Non-pigmented ciliary epithelial cell (primary cell): Measurements from ENCODE around the gene KIF15.
"Not testable (repeated sequence)": the region's sequence is repeated elsewhere in the genome, so short reads cannot be mapped to it uniquely, and the experiment has no call there.

Experiments
- DNase-seq: peaks from one replicate; pipeline ENCODE4 v3.0.0-alpha.2; 2010; ENCODE audit warnings: low read depth

Gene KIF15, protein sequence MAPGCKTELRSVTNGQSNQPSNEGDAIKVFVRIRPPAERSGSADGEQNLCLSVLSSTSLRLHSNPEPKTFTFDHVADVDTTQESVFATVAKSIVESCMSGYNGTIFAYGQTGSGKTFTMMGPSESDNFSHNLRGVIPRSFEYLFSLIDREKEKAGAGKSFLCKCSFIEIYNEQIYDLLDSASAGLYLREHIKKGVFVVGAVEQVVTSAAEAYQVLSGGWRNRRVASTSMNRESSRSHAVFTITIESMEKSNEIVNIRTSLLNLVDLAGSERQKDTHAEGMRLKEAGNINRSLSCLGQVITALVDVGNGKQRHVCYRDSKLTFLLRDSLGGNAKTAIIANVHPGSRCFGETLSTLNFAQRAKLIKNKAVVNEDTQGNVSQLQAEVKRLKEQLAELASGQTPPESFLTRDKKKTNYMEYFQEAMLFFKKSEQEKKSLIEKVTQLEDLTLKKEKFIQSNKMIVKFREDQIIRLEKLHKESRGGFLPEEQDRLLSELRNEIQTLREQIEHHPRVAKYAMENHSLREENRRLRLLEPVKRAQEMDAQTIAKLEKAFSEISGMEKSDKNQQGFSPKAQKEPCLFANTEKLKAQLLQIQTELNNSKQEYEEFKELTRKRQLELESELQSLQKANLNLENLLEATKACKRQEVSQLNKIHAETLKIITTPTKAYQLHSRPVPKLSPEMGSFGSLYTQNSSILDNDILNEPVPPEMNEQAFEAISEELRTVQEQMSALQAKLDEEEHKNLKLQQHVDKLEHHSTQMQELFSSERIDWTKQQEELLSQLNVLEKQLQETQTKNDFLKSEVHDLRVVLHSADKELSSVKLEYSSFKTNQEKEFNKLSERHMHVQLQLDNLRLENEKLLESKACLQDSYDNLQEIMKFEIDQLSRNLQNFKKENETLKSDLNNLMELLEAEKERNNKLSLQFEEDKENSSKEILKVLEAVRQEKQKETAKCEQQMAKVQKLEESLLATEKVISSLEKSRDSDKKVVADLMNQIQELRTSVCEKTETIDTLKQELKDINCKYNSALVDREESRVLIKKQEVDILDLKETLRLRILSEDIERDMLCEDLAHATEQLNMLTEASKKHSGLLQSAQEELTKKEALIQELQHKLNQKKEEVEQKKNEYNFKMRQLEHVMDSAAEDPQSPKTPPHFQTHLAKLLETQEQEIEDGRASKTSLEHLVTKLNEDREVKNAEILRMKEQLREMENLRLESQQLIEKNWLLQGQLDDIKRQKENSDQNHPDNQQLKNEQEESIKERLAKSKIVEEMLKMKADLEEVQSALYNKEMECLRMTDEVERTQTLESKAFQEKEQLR (N-terminal part only)

DNA sequence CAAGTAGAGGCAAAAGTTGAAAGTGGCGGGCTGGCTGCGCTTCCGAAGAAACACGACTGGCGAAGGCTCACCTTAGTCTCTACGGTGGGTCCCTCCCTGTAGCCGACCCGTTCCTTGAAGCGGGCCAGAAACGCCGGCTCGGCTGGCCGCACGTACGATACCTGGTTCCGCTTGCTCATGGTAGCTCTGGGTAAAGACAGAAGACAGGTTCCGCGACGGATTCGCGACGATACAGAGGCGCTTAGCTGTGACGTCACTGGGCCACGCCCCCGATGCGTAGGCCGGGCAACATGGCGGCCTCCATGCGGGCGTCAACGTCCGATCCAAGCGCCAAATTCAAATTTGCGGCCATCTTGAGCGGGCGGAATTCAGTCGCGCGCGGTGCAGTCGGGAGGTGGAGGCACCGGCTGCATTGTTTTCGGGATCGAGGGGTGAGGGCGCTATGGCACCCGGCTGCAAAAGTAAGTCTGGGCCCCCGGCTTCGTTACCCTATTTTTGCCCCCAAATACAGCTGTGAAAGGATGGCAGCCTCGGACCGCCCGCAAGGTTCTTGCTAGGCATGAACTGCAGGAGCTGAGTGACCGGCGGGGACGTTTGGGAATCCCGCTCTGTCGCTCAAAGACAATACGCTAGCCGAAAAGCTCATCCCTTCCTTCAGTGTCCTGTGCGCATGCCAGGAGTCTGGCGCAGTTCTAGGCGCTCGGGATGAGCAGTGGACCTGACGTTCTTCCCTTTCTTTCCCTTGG lies at the start of gene KIF15, which contains the start of gene KIAA1143:
KIF15 (plus strand) TSS at position 371 of the 746 bp plus-strand sequence; CDS start at position 443, 72 bp downstream.
KIAA1143 (minus strand) TSS at position 196 of the 746 bp plus-strand sequence; CDS start at position 179, 17 bp downstream.
- DNase-seq: peak; percentile 81

DNA sequence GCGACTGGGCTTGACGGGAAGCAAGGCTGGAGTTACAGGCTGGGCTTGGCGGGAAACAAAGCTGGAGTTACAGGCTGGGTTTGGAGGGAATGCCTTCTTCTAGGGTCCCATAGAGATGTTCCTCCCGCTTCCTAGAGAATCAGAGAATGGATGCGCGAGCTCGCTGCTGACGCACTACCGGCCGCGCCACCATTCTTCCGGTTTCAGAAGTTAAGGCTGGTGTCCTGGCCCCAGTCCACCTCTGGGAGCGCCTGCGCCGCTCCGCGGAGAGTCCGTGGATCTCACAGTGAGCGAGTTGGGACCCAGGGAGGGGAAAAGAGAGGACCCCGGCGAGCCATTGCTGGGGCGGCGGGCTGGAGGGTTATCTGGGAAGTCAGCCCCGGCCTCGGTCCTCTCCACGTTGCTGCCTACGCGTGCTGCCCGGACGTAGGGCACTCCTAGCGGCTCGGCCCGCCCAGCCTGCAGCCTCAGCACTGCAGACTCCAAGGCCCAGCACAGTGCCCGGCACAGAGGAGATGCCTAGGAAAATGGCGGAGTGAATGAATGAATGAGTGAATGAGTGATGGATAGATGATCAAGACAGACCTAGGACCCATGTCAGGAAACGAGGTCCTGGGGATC lies 49.0 kb upstream of the KIF15 start, which contains the start of gene ZNF502:
ZNF502 (plus strand) TSS at position 206 of the 621 bp plus-strand sequence. CDS start 7,602 bp downstream, outside the sequence.
- DNase-seq: peak; percentile 56

DNA sequence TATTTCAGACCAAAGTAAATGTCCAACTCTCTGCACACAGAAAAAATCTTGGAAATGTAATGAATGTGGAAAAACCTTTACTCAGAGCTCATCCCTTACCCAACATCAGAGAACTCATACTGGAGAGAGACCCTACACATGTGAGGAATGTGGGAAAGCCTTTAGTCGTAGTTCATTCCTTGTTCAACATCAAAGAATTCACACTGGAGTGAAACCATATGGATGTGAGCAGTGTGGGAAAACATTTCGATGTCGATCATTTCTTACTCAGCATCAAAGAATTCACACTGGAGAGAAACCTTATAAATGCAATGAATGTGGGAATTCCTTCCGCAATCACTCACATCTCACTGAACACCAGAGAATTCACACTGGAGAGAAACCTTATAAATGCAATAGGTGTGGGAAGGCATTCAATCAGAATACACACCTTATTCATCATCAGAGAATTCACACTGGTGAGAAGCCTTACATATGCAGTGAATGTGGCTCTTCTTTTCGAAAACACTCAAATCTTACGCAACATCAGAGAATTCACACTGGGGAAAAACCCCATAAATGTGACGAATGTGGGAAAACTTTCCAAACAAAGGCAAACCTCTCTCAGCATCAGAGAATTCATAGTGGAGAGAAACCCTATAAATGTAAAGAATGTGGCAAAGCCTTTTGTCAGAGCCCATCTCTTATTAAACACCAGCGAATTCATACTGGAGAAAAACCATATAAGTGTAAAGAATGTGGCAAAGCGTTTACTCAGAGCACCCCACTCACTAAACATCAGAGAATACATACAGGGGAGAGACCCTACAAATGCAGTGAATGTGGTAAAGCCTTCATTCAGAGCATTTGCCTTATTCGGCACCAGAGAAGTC lies 40.1 kb upstream of the KIF15 start:
- no peak for DNase-seq

DNA sequence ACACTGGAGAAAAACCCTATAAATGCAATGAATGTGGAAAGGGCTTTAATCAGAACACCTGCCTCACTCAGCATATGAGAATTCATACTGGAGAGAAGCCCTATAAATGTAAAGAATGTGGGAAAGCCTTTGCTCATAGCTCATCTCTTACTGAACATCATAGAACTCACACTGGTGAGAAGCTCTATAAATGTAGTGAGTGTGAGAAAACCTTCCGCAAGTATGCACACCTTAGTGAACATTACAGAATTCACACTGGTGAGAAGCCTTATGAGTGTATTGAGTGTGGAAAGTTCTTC lies 39.5 kb upstream of the KIF15 start:
- DNase-seq: no peak

DNA sequence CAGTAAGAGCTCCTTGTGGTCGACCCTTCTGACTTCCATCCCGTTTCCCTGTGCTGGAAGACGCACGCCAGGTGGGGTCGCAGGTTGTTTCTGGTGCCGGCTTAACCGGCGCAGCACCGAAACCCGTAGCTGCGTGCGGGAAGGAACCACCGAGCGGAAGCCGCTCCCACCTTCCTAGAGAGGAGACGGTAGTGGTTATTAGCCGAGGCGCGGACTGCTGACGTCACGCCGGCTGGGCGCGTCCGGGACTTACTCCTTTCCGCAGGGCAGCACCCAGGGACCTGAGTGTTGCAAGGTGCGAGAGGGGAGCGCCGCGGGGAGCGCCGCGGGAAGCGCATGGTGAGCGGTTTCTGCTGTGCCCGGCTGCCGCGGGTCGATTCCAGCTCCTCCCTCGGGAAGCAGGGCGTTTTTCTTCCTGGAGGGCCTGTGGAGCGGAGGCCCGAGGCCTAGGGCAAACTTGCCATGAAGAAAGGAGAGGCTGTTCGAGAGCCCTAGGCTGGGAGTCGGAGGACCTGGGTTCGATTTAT lies 32.1 kb upstream of the KIF15 start, which contains the start of gene ZNF501:
ZNF501 (plus strand) TSS at position 252 of the 527 bp plus-strand sequence. CDS start 4,787 bp downstream, outside the sequence.
- peak; percentile 56 for DNase-seq

DNA sequence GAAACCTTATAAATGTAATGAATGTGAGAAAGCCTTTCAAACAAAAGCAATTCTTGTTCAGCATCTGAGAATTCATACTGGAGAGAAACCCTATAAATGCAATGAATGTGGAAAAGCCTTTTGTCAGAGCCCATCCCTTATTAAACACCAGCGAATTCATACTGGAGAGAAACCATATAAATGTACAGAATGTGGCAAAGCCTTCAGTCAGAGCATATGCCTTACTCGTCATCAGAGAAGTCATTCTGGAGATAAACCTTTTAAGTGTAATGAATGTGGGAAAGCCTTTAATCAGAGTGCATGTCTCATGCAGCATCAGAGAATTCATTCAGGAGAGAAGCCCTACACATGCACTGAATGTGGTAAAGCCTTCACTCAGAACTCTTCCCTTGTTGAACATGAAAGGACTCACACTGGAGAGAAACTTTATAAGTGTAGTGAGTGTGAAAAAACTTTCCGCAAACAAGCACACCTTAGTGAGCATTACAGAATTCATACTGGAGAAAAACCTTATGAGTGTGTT lies 26.9 kb upstream of the KIF15 start:
- DNase-seq: no peak

DNA sequence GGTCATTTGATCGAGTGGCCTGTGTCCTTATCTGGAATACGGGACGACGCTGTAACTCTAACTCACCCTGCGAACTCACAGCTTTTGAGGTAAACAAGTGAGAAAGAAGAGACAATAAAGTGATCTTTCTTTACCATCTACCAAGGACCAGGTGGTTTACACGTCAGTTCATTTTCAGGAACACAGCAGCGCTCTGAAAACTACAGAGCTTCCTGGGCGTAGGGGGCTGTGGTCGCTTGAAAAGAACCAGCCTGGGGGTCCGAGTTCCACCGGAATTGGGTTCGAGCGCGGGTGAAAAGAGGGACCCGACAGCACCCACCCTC lies 532 bp upstream of the KIF15 start:
- DNase-seq: no peak

DNA sequence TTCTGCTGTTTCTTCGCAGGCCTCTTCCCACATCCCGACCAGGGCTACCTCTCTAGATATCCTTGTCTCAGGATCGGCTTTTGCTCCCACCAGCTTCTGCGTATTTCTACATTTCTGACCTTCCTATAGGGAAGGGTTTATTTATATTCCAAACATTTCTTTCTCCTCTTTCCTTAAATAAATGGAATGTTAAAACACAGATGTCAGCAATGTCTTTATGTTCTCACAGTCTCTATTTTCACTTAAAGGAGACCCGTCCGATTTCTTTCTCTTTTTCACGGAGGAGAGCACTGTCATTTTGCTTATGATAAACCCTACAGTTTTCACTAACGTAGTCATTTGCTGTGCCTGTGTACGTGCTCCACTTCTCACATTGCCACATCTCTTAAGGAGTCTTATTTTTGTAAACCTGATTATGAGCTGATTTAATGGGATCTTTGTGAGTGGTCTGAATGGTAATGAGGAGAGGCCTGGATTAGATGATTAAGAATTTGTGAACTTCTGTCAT lies 630 bp downstream of the KIF15 start:
- no peak for DNase-seq

DNA sequence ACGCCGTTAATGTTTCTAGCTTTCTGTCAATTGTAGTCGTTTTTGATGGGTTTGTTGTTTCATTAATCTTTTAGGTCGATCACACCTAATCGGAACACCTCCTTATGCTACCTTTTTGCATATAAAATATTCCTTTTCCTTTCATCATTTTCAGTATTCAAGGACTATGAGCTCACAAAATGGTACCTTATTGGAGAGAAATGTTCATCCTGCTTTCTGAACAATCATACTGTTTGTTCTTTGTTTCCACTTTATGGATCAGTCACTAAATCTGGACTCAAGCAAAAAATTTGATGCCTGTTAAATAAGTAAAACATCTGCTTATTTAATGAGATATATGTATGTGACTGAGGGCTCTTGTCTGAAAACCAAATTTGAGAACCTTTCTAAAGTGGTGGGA lies 1.1 kb downstream of the KIF15 start:
- no peak for DNase-seq

DNA sequence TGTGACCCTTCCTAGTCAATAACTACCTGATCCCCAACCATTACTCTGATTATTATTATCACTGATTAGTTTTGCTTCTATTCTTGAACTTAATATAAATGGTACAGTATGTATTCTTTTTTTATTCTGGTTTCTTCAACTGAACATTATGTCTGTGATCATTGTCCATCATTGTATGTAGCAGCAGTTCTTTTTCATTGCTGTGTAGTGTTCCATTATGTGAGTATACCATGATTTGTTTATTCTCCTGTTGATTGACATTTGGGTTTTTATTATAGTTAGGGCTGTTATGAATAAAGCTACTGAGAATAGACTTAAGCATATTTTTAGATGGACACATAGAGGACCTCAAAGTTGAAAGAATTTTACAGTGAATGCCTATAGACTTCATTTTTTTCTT lies 2.7 kb downstream of the KIF15 start:
- DNase-seq: no peak

DNA sequence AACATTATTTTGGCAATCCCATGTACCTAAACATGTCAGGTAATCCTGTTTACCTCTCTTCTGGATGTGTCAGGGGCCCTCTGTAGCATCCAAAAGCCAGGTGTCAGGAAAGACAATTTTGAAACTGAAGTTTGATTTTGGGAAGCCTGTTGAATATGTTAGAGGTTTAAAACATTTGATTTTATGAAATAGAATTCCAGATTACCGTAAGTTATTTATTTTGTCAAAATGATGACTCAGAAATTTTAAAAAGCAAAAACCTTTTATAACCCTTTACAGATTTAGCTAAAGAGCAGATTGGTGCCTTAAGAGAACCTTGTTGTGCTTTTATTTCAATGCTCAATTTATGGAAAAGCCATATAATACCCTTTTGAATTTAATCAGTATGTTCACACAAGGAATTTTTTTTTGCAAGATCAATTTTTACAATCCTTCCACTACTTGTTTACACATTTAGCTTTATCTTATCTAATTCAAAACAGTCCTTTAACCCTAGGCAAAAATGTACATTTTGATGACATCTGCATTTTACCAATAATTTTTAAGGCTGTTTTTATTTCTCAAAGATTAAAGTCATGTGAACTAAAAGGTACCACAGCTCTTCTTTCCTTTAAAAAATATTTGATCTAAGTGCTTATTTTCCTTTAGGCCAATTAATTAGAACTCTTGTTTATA lies 10.0 kb downstream of the KIF15 start:
- no peak for DNase-seq

DNA sequence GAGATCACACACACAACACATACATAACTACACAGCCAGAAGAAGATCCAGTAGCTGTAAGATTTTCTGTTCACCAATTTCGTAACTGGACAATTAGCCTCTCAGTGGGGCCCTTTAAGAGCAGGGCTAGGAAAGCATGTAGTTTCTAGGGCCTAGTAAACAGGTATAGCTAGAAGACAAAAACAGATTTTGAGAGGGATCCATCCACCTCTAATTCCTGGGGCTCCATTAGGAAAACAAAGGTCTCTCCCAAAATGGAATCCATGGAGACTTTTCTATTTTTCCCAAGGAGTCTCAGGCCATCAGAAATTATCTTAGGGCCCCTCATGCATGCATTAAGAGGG lies 10.5 kb downstream of the KIF15 start:
- no peak for DNase-seq

DNA sequence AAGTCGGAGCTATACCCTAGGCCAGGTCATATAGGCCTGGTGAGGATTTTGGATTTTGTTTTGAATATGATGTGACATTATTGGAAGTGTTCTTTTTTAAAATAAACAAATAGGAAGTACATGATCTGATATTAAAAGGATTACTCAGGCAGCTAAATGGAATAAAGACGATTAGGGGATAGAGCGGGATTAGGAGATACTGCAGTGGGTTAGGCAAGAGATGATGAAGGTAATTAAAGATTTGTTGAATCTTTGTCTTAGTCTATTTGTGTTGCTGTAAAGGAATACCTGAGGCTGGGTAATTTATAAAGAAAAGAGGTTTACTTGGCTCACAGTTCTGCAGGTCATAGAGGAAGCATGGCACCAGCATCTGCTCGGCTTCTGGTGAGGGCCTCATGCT lies 21.3 kb downstream of the KIF15 start:
- DNase-seq: no peak

DNA sequence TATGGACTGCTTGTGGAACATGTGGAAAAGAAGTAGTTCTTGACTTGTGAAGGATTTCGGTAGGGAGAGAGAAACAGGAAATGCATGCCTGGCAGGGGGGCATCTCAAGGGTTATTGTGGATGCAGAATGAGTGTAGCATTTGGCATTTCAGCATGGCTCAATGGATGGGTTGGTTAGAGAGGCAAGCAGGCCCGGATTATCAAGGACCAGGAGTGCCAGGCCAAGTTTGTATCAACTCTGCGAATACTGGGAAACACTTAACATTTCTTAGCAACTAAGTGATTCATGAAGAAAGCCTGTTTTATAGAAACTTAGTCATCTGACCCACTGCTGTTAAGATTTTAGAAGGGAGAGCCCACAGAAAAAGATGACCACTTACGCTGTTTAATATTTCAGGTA lies 33.6 kb downstream of the KIF15 start:
- DNase-seq: no peak

DNA sequence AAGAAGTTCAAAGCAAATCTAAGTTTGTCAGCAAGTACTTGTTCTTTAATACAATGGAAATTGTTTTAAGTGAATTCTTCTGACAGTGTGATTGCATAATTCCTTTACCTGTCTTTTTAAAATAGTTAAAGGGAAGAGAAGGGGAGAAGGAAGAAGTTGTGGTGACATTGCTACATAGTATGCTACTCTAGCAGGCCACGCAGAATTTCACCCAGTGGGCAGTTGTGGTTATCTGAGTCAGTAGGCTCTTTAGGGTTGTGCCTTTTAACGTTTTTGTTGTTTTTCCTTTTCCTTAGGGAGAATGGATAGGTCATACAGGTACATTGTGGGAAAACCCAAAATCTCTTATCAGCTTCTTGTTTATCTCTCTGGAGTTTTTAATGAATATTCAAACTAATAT lies 40.4 kb downstream of the KIF15 start:
- DNase-seq: no peak

DNA sequence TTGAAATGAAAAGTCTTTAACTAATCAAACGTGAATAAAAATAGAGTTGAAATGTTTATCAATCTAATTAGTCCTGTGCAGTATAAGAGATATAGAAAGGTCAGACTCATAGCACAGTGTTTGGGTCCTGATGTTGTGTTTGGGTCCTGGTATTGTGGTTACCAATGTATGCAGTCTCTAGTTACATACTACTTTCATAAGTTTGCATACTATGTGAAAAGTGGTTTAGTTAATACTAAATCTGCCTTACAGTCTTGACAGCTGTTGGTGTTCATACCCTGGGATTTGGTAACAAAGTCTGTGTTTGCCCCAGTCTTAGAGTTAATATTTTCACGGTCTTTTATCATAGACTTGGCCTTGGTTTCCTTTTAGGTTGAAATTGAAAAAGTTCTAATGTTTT lies 41.7 kb downstream of the KIF15 start:
- no peak for DNase-seq

DNA sequence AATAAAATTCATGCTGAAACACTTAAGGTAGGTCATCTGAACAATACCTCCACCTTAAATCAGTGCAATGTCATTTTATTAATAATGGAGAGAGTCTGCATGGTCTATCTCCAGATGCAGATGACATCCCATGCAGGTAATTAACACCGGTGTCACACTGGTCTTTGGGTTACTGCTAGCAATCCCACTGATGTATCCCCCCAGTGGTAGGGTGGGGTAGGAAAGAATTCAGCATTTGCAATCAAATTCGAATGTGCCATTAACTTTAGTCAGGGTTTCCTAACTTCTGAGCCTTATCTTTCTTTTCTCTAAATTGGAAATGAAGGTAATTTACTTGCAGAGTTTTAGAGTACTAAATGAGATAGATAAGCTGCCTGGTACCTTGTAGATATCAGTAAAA lies 44.4 kb downstream of the KIF15 start:
- DNase-seq: no peak

DNA sequence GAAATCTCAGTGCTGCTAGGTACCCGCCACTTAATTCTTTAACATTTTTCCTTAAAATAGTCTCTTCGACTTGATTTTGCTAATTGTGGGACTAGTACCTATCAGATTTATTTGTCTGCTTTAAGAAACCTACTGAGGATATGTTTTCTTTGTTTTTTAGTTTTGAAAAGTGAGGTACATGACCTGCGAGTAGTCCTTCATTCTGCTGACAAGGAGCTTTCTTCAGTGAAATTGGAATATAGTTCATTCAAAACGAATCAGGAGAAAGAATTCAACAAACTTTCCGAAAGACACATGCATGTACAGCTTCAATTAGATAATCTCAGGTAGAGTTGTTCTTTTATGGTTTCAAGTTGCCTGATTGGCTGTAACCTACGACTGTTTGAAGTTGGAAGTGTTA lies 53.2 kb downstream of the KIF15 start:
- no peak for DNase-seq

DNA sequence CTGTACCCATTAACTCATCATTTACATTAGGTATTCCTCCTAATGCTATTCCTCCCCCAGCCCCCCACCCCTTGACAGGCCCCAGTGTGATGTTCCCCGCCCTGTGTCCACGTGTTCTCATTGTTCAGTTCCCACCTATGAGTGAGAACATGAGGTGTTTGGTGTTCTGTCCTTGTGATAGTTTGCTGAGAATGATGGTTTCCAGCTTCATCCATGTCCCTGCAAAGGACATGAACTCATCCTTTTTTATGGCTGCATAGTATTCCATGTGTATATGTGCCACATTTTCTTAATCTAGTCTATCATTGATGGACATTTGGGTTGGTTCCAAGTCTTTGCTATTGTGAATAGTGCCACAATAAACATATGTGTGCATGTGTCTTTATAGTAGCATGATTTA lies 54.7 kb downstream of the KIF15 start:
- DNase-seq: not testable (repeated sequence)
